Cardiac fibroblast (primary cell): Measurements from ENCODE around the gene NRTN.
"Not testable (repeated sequence)": the region's sequence is repeated elsewhere in the genome, so short reads cannot be mapped to it uniquely, and the experiment has no call there.

Experiments used
- DNase-seq, 2 donors: peaks; one replicate each; pipeline versions ENCODE4 v3.0.0 to v3.0.0-alpha.2; 2010; ENCODE audit warnings: low read depth in 2 of 2
- H3K4me3 ChIP-seq, 2 donors: replicated peaks in 1 of 2; 1 replicate in 1 of 2; 2 replicates in 1 of 2; pipeline ENCODE4 v1.5.1; 2011; ENCODE audit warnings: low read depth in 2 of 2, low read length in 2 of 2, mild to moderate bottlenecking in 2 of 2, moderate library complexity in 1 of 2
- TF ChIP-seq, protein P1 (sequence below): IDR thresholded peaks from one replicate; pipeline ENCODE4 v1.5.1; 2011; ENCODE audit warnings: low read depth, mild to moderate bottlenecking, low read length, inconsistent platforms

Gene NRTN

DNA sequence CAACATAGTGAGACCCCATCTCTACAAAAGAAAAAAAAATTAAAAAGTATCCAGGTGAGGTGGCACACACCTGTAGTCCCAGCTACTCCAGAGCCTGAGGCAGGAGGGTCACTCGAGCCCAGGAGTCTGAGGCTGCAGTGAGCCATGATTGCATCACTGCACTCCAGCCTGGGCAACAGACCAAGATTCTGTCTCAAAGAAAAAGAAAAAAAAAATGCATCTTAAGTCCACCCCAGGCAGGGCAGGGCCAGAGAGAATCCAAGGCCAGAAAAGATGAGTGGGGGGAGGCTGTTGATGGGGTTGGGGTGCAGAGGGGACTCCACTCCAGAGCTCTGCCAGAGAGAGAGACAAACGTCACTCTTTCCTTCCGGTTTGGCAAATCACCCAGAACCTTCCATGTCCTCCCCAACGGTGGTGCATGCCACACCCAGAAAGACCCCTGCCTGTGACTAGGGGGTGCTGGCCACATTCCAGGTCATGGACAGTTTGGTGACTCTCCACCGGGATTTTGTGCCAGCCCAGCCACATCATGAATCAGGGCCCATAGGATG is 46.0 kb downstream of the NRTN start:
- H3K4me3 ChIP-seq, result no peak overlapping the region
- DNase-seq, result peak; percentile 75 to 77

GRCh38 chr19:5851302-5851701 is 46.4 kb downstream of the NRTN start, which contains the start of gene FUT3:
FUT3 (minus strand) TSS chr19:5851449.
- no peak for DNase-seq
- no peak within 1 kb of the TSS for H3K4me3 ChIP-seq
- TF ChIP-seq, protein P1, sequence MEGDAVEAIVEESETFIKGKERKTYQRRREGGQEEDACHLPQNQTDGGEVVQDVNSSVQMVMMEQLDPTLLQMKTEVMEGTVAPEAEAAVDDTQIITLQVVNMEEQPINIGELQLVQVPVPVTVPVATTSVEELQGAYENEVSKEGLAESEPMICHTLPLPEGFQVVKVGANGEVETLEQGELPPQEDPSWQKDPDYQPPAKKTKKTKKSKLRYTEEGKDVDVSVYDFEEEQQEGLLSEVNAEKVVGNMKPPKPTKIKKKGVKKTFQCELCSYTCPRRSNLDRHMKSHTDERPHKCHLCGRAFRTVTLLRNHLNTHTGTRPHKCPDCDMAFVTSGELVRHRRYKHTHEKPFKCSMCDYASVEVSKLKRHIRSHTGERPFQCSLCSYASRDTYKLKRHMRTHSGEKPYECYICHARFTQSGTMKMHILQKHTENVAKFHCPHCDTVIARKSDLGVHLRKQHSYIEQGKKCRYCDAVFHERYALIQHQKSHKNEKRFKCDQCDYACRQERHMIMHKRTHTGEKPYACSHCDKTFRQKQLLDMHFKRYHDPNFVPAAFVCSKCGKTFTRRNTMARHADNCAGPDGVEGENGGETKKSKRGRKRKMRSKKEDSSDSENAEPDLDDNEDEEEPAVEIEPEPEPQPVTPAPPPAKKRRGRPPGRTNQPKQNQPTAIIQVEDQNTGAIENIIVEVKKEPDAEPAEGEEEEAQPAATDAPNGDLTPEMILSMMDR, result no peak

More for the DNA sequence above, 46.0 kb downstream of the NRTN start:
- TF ChIP-seq, protein P1, result no peak

DNA sequence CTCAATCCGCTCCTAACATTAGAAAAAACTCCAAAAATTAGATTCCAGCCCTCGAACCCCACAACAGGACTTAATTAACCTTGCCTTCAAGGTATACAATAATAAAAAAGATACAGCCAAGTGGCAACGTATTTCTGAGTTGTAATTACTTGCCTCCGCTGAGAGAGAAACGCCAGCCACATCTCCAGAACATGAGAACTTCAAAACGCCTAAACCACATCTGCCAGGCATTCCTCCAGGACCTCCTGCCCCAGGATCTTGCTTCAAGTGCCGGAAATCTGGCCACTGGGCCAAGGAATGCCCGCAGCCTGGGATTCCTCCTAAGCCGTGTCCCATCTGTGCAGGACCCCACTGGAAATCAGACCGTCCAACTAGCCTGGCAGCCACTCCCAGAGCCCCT is 49.3 kb downstream of the NRTN start:
- H3K4me3 ChIP-seq, DNase-seq: not testable (repeated sequence)

DNA sequence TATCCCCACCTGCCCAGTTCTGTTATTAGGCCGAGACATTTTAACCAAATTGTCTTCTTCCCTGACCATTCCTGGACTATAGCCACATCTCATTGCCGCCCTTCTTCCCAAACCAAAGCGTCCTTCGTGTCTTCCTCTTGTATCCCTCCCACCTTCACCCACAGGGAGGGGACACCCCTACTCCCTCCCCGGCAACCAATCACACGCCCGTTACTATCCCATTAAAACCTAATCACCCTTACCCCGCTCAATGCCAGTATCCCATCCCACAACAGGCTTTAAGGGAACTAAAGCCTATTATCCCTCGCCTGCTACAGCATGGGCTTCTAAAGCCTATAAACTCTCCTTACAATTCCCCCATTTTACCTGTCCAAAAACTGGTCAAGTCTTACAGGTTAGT is 50.3 kb downstream of the NRTN start:
- DNase-seq, H3K4me3 ChIP-seq: not testable (repeated sequence)

- H3K4me3 ChIP-seq, result no peak overlapping the region
- TF ChIP-seq, protein P1, result no peak
- DNase-seq, result no peak
Measured at GRCh38 chr19:5857203-5858081, 52.6 kb downstream of the NRTN start.

DNA sequence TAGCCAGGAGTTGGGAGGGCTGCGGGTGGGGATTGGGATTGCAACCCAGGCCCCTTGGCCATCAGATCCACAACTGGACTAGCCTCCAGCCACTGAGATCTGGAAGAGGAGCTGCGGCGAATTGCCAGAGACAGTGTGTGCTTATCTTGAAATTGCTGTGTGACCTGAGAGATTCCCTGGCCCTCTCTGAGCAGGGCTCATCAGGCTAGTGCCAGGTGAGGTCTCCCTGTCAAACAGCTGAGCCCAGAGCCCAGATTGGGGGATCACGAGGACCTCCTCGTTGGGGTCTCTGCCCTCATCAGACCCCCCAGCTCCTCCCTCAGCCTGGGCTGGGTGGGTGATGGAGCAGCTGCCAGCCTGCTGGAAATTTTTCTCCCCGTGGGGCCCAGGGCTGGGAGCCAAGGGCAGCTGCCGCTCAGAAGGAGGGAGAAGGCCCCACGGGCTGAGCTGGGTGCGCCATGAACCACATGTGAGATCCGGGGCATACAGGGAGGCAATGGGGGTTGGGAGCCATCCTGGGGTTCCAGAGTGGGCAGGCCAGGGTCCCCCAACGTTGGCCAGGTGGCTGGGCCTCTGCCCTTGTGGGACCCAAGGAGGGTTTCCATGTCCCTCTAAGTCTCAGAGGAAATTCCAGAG is 58.3 kb downstream of the NRTN start:
- no peak overlapping the region for H3K4me3 ChIP-seq
- TF ChIP-seq, protein P1, result no peak
- no peak for DNase-seq

GRCh38 chr19:5864013-5864720 is 59.3 kb downstream of the NRTN start:
- DNase-seq, result no peak
- TF ChIP-seq, protein P1, result no peak
- H3K4me3 ChIP-seq, result no peak overlapping the region
